Endothelial cell (in vitro differentiated cells): ENCODE results near the gene NLK. TPM values are rescaled to one million over a fixed set of nuclear protein-coding genes. Genes with fewer than 3 reads are reported as not detected.
"Not testable (repeated sequence)": the region's sequence is repeated elsewhere in the genome, so short reads cannot be mapped to it uniquely, and the experiment has no call there.

ENCODE experiments used
- DNase-seq: peaks from one replicate; pipeline ENCODE4 v3.0.0; 2021; ENCODE audit warnings: low spot score
- H3K27ac Mint-ChIP-seq: one replicate; pipeline ENCODE4 v1.8.0; 2021; ENCODE audit warnings: mixed read lengths, inconsistent platforms; ENCODE audit not compliant: unreplicated experiment
- H3K27me3 Mint-ChIP-seq: one replicate; pipeline ENCODE4 v1.8.0; 2021; ENCODE audit warnings: mild to moderate bottlenecking, moderate library complexity, mixed read lengths, inconsistent platforms; ENCODE audit not compliant: unreplicated experiment
- H3K36me3 Mint-ChIP-seq: one replicate; pipeline ENCODE4 v1.8.0; 2021; ENCODE audit warnings: mild to moderate bottlenecking, low read depth, mixed read lengths, inconsistent platforms; ENCODE audit not compliant: unreplicated experiment
- H3K4me1 Mint-ChIP-seq: one replicate; pipeline ENCODE4 v1.8.0; 2021; ENCODE audit warnings: mild to moderate bottlenecking, mixed read lengths, inconsistent platforms; ENCODE audit not compliant: unreplicated experiment
- H3K4me3 Mint-ChIP-seq: one replicate; pipeline ENCODE4 v1.8.0; 2021; ENCODE audit warnings: mild to moderate bottlenecking, mixed read lengths, inconsistent platforms; ENCODE audit not compliant: unreplicated experiment
- H3K9me3 Mint-ChIP-seq: one replicate; pipeline ENCODE4 v1.8.0; 2021; ENCODE audit warnings: mixed read lengths, inconsistent platforms; ENCODE audit not compliant: unreplicated experiment
- CTCF ChIP-seq: fragments of 200-600 bp; sonication (generic); IDR thresholded peaks from one replicate; pipeline ENCODE4 v1.5.0; 2021; ENCODE audit warnings: antibody characterized with exemption; ENCODE audit not compliant: unreplicated experiment
- total RNA-seq: library from RNA; stranded (reverse); fragmentation: NEBNext Ultra II Directional; extraction: Animal tissue kit (Norgen Biotek cat#: 25700); gene quantifications from one replicate; pipeline ENCODE4 v1.2.1, GENCODE V29; 2021; ENCODE audit not compliant: unreplicated experiment

The NLK gene
- total RNA-seq, 1 donor from 2014 or later = 53.7 TPM

DNA sequence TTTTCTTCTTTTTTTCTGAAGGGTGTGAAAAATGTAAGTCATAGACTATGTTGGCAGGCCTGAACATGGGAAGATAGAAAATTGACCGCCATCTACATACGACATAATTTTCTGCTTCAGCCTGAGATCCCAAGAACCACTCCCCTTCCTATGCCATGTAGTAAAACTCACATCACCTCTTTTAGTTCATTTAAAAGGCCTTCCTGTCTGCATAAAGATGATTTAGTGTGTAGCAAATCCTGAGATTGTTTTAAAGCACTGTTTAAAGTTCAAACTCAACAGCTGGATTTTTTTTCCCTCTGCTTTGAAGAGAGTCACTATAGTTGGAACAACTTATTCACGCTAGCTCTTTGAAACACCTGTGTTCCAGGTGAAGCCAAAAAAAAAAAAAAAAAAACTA lies 101.5 kb downstream of the NLK start:
- no peak for TF ChIP-seq CTCF
- H3K36me3 Mint-ChIP-seq = peaks cover 3% of the 10 kb centered on the region
- no peaks in the 10 kb centered on the region for H3K4me1 Mint-ChIP-seq
- H3K27ac Mint-ChIP-seq = no peak overlapping the region
- DNase-seq = no peak
- no peaks in the 10 kb centered on the region for H3K27me3 Mint-ChIP-seq
- no peaks in the 10 kb centered on the region for H3K9me3 Mint-ChIP-seq
- no peak overlapping the region for H3K4me3 Mint-ChIP-seq

GRCh38 chr17:28145348-28145747 lies 102.9 kb downstream of the NLK start:
- Mint-ChIP-seq H3K36me3 (peaks cover 3% of the 10 kb centered on the region), H3K4me3 (no peak overlapping the region), H3K4me1 (no peaks in the 10 kb centered on the region), H3K27me3 (no peaks in the 10 kb centered on the region), H3K27ac (no peak overlapping the region), H3K9me3 (no peaks in the 10 kb centered on the region)
- no peak for TF ChIP-seq CTCF
- no peak for DNase-seq

- Mint-ChIP-seq H3K4me1 (no peaks in the 10 kb centered on the region), H3K9me3 (no peaks in the 10 kb centered on the region), H3K36me3 (peaks cover 3% of the 10 kb centered on the region), H3K27ac (no peak overlapping the region), H3K27me3 (no peaks in the 10 kb centered on the region), H3K4me3 (no peak overlapping the region)
- no peak for DNase-seq
- no peak for TF ChIP-seq CTCF
Measured at GRCh38 chr17:28147017-28147416, 104.5 kb downstream of the NLK start.

- no peaks in the 10 kb centered on the region for H3K27me3 Mint-ChIP-seq
- H3K4me1 Mint-ChIP-seq = no peaks in the 10 kb centered on the region
- peaks cover 3% of the 10 kb centered on the region for H3K36me3 Mint-ChIP-seq
- DNase-seq = no peak
- H3K4me3 Mint-ChIP-seq = no peak overlapping the region
- no peak for TF ChIP-seq CTCF
- H3K27ac Mint-ChIP-seq = no peak overlapping the region
- no peaks in the 10 kb centered on the region for H3K9me3 Mint-ChIP-seq
Measured at GRCh38 chr17:28151001-28151400, 108.5 kb downstream of the NLK start.

GRCh38 chr17:28154214-28154613 lies 111.7 kb downstream of the NLK start:
- no peak for TF ChIP-seq CTCF
- no peak overlapping the region for H3K4me3 Mint-ChIP-seq
- H3K36me3 Mint-ChIP-seq = peaks cover 3% of the 10 kb centered on the region
- no peaks in the 10 kb centered on the region for H3K4me1 Mint-ChIP-seq
- no peak for DNase-seq
- H3K27me3 Mint-ChIP-seq = no peaks in the 10 kb centered on the region
- no peaks in the 10 kb centered on the region for H3K9me3 Mint-ChIP-seq
- no peak overlapping the region for H3K27ac Mint-ChIP-seq

- not testable (repeated sequence) for H3K27ac Mint-ChIP-seq, H3K9me3 Mint-ChIP-seq, H3K4me1 Mint-ChIP-seq, H3K27me3 Mint-ChIP-seq, DNase-seq, H3K4me3 Mint-ChIP-seq, H3K36me3 Mint-ChIP-seq
Measured at GRCh38 chr17:28155405-28155804, 112.9 kb downstream of the NLK start.
